Central memory CD8-positive, alpha-beta T cell (primary cell): Measurements from ENCODE around the gene ARHGAP26.

ENCODE experiments used
- ATAC-seq: fragments of 150-1000 bp; cut with Tn5 transposase; replicated peaks from 2 replicates; pipeline ENCODE4 v1.10.0; 2022; ENCODE audit warnings: mild to moderate bottlenecking, moderate FRiP score, moderate number of reproducible peaks; ENCODE audit not compliant: poor library complexity, severe bottlenecking; ENCODE audit errors: extremely low read depth
- DNase-seq, 2 donors: peaks; one replicate each; pipeline ENCODE4 v3.0.0; 2021; ENCODE audit warnings: low spot score in 2 of 2
- H3K27ac Mint-ChIP-seq: one replicate; pipeline ENCODE4 v1.8.0; 2022; ENCODE audit warnings: low read depth, mild to moderate bottlenecking, moderate library complexity, mixed read lengths
- H3K27me3 Mint-ChIP-seq: one replicate; pipeline ENCODE4 v1.8.0; 2022; ENCODE audit warnings: mixed read lengths
- H3K36me3 Mint-ChIP-seq: one replicate; pipeline ENCODE4 v1.8.0; 2022; ENCODE audit warnings: mild to moderate bottlenecking, moderate library complexity, mixed read lengths; ENCODE audit not compliant: insufficient read depth
- H3K4me1 Mint-ChIP-seq: one replicate; pipeline ENCODE4 v1.8.0; 2022; ENCODE audit warnings: mixed read lengths
- H3K4me3 Mint-ChIP-seq: one replicate; pipeline ENCODE4 v1.8.0; 2022; ENCODE audit warnings: mild to moderate bottlenecking, moderate library complexity, mixed read lengths
- H3K9me3 Mint-ChIP-seq: one replicate; pipeline ENCODE4 v1.8.0; 2022; ENCODE audit warnings: mixed read lengths

Gene ARHGAP26

GRCh38 chr5:143142596-143143435 lies 372.6 kb downstream of the ARHGAP26 start:
- ATAC-seq (no peak), DNase-seq (no peak)
- H3K4me3 Mint-ChIP-seq = no peak overlapping the region
- no peak overlapping the region for H3K27ac Mint-ChIP-seq
- H3K27me3 Mint-ChIP-seq = no peaks in the 10 kb centered on the region
- H3K36me3 Mint-ChIP-seq = peaks cover 19% of the 10 kb centered on the region
- peaks cover 18% of the 10 kb centered on the region for H3K4me1 Mint-ChIP-seq
- no peaks in the 10 kb centered on the region for H3K9me3 Mint-ChIP-seq

- no peak overlapping the region for H3K4me3 Mint-ChIP-seq
- ATAC-seq (no peak), DNase-seq (no peak)
- no peaks in the 10 kb centered on the region for H3K27me3 Mint-ChIP-seq
- peaks cover 21% of the 10 kb centered on the region for H3K36me3 Mint-ChIP-seq
- no peak overlapping the region for H3K27ac Mint-ChIP-seq
- H3K4me1 Mint-ChIP-seq = peaks cover 16% of the 10 kb centered on the region
- no peaks in the 10 kb centered on the region for H3K9me3 Mint-ChIP-seq
Measured at GRCh38 chr5:143143973-143144372, 373.8 kb downstream of the ARHGAP26 start.

GRCh38 chr5:143145243-143146160 lies 375.3 kb downstream of the ARHGAP26 start:
- ATAC-seq (no peak), DNase-seq (no peak)
- Mint-ChIP-seq H3K9me3 (no peaks in the 10 kb centered on the region), H3K4me3 (no peak overlapping the region), H3K27ac (peak overlapping the region; percentile 15), H3K4me1 (peaks cover 16% of the 10 kb centered on the region), H3K36me3 (peaks cover 25% of the 10 kb centered on the region), H3K27me3 (no peaks in the 10 kb centered on the region)

- Mint-ChIP-seq H3K36me3 (peaks cover 28% of the 10 kb centered on the region), H3K27me3 (no peaks in the 10 kb centered on the region), H3K4me1 (peaks cover 16% of the 10 kb centered on the region), H3K4me3 (no peak overlapping the region), H3K9me3 (no peaks in the 10 kb centered on the region), H3K27ac (peak overlapping the region; percentile 9)
- ATAC-seq (no peak), DNase-seq (no peak)
Measured at GRCh38 chr5:143146161-143146560, 376.0 kb downstream of the ARHGAP26 start.

- no peak overlapping the region for H3K27ac Mint-ChIP-seq
- H3K9me3 Mint-ChIP-seq = no peaks in the 10 kb centered on the region
- no peaks in the 10 kb centered on the region for H3K27me3 Mint-ChIP-seq
- H3K4me3 Mint-ChIP-seq = no peak overlapping the region
- peaks cover 11% of the 10 kb centered on the region for H3K4me1 Mint-ChIP-seq
- ATAC-seq (no peak), DNase-seq (no peak)
- peaks cover 27% of the 10 kb centered on the region for H3K36me3 Mint-ChIP-seq
Measured at GRCh38 chr5:143147383-143147782, 377.2 kb downstream of the ARHGAP26 start.

GRCh38 chr5:143147902-143148301 lies 377.7 kb downstream of the ARHGAP26 start:
- Mint-ChIP-seq H3K9me3 (no peaks in the 10 kb centered on the region), H3K27ac (no peak overlapping the region), H3K4me1 (peaks cover 11% of the 10 kb centered on the region), H3K27me3 (no peaks in the 10 kb centered on the region), H3K36me3 (peaks cover 29% of the 10 kb centered on the region), H3K4me3 (no peak overlapping the region)
- ATAC-seq = no peak
- DNase-seq = no peak

- Mint-ChIP-seq H3K4me3 (no peak overlapping the region), H3K36me3 (peaks cover 29% of the 10 kb centered on the region), H3K27ac (no peak overlapping the region), H3K4me1 (peaks cover 11% of the 10 kb centered on the region), H3K27me3 (no peaks in the 10 kb centered on the region), H3K9me3 (no peaks in the 10 kb centered on the region)
- DNase-seq = no peak
- ATAC-seq = no peak
Measured at GRCh38 chr5:143148771-143149170, 378.6 kb downstream of the ARHGAP26 start.

- H3K9me3 Mint-ChIP-seq = no peaks in the 10 kb centered on the region
- no peak for DNase-seq
- H3K4me3 Mint-ChIP-seq = no peak overlapping the region
- peaks cover 31% of the 10 kb centered on the region for H3K36me3 Mint-ChIP-seq
- no peaks in the 10 kb centered on the region for H3K27me3 Mint-ChIP-seq
- no peak overlapping the region for H3K27ac Mint-ChIP-seq
- peaks cover 11% of the 10 kb centered on the region for H3K4me1 Mint-ChIP-seq
- no peak for ATAC-seq
Measured at GRCh38 chr5:143149759-143150158, 379.6 kb downstream of the ARHGAP26 start.

- H3K4me3 Mint-ChIP-seq = no peak overlapping the region
- H3K4me1 Mint-ChIP-seq = peaks cover 5% of the 10 kb centered on the region
- H3K27me3 Mint-ChIP-seq = no peaks in the 10 kb centered on the region
- no peak overlapping the region for H3K27ac Mint-ChIP-seq
- H3K9me3 Mint-ChIP-seq = no peaks in the 10 kb centered on the region
- ATAC-seq (no peak), DNase-seq (no peak)
- peaks cover 32% of the 10 kb centered on the region for H3K36me3 Mint-ChIP-seq
Measured at GRCh38 chr5:143151056-143151700, 381.0 kb downstream of the ARHGAP26 start.

GRCh38 chr5:143152445-143152844 lies 382.3 kb downstream of the ARHGAP26 start:
- peaks cover 11% of the 10 kb centered on the region for H3K4me1 Mint-ChIP-seq
- ATAC-seq (no peak), DNase-seq (no peak)
- peaks cover 26% of the 10 kb centered on the region for H3K36me3 Mint-ChIP-seq
- no peak overlapping the region for H3K4me3 Mint-ChIP-seq
- no peaks in the 10 kb centered on the region for H3K9me3 Mint-ChIP-seq
- H3K27me3 Mint-ChIP-seq = no peaks in the 10 kb centered on the region
- H3K27ac Mint-ChIP-seq = no peak overlapping the region

- Mint-ChIP-seq H3K4me3 (no peak overlapping the region), H3K9me3 (no peaks in the 10 kb centered on the region), H3K27ac (no peak overlapping the region), H3K36me3 (peaks cover 18% of the 10 kb centered on the region), H3K27me3 (no peaks in the 10 kb centered on the region), H3K4me1 (peaks cover 6% of the 10 kb centered on the region)
- DNase-seq = no peak
- ATAC-seq = no peak
Measured at GRCh38 chr5:143153332-143154119, 383.3 kb downstream of the ARHGAP26 start.
